ENCODE results near the gene PREX1.

The PREX1 gene

GRCh38 chr20:48734104-48734749 lies 93.6 kb downstream of the PREX1 start:
- no peak for DNase-seq (ENCODE audit: low read depth)

GRCh38 chr20:48733296-48733790 lies 94.5 kb downstream of the PREX1 start:
- no peak for DNase-seq (ENCODE audit: low read depth)

DNA sequence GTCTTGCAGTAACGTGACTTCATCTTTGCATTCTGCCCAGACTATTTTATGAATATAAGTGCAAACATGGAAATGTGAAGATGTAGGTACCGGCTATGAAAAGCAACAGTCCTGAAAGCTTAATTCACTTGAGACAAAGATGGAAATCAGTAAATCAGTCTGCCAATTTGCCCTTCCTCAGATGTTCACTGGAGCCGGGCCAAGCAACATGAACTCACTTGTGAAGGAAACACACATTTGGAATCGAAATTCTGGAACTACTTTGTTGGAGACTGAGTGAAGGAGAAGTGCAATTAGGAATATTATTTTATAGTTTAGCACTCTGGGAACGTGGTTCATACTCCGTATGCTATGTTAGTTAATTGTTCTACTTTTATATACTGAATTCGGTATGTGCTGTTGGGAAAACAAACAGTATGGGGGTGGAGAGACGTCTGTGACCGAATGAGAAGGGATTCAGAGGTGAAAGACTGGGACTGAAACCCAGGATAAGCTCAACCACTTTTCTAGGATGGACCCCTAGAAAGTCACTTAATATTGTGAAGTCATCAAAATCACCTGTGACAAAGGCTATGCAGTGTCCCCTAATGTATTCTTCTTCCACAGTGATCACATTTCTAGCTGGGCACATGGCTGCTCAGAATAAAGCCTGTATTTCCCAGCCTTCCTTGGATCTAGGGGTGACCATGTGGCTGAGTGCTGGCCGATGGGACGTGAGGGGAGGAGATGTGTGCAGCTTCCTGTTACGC lies 95.5 kb downstream of the PREX1 start:
- DNase-seq (ENCODE audit: low read depth): no peak

GRCh38 chr20:48731536-48731935 lies 96.3 kb downstream of the PREX1 start:
- DNase-seq (ENCODE audit: low read depth): no peak

GRCh38 chr20:48730977-48731376 lies 96.8 kb downstream of the PREX1 start:
- DNase-seq (ENCODE audit: low read depth): no peak

GRCh38 chr20:48729538-48729937 lies 98.3 kb downstream of the PREX1 start:
- DNase-seq (ENCODE audit: low read depth): no peak

- DNase-seq (ENCODE audit: low read depth): no peak
Observed at GRCh38 chr20:48728042-48728825, 99.6 kb downstream of the PREX1 start.

DNA sequence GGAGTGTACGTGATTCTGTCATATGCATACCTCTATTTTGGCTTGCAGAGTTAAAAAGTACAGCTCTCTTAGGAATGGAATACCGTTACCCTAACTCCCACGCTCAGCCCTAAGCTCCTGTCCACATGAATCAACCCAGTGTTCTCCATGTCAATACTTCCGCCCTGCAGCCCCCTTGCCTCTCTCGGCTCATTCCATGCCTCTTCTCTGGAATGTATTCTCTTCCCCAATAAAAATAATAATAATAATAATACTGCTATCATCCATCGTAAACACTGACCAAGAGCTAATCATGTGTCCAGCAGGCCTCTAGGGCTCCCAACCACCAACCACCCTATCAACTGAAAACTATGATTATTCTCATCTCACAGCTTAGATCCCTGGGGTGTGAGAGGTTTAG lies 100.6 kb downstream of the PREX1 start:
- no peak for DNase-seq (ENCODE audit: low read depth)

GRCh38 chr20:48725555-48725991 lies 102.2 kb downstream of the PREX1 start:
- no peak for DNase-seq (ENCODE audit: low read depth)

GRCh38 chr20:48724891-48725554 lies 102.8 kb downstream of the PREX1 start:
- DNase-seq (ENCODE audit: low read depth): no peak

DNA sequence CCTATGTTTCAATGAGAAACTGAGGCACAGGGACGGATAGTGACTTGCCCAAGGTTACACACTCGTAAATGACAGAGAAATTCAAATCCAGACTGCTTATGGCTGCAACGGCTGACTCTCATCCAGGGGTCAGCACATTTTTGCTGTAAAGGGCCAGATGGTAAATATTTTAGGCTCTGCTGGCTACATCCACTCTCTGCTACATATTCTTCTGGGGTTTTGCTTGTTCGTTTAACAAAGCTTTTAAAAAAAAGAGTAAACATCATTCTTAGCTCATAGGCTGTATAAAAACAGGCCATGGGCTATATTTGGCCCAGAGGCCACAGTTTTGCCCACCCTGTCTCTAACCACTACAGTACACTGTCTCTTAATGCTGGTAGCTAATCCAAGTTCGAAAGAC lies 103.4 kb downstream of the PREX1 start:
- no peak for DNase-seq (ENCODE audit: low read depth)

DNA sequence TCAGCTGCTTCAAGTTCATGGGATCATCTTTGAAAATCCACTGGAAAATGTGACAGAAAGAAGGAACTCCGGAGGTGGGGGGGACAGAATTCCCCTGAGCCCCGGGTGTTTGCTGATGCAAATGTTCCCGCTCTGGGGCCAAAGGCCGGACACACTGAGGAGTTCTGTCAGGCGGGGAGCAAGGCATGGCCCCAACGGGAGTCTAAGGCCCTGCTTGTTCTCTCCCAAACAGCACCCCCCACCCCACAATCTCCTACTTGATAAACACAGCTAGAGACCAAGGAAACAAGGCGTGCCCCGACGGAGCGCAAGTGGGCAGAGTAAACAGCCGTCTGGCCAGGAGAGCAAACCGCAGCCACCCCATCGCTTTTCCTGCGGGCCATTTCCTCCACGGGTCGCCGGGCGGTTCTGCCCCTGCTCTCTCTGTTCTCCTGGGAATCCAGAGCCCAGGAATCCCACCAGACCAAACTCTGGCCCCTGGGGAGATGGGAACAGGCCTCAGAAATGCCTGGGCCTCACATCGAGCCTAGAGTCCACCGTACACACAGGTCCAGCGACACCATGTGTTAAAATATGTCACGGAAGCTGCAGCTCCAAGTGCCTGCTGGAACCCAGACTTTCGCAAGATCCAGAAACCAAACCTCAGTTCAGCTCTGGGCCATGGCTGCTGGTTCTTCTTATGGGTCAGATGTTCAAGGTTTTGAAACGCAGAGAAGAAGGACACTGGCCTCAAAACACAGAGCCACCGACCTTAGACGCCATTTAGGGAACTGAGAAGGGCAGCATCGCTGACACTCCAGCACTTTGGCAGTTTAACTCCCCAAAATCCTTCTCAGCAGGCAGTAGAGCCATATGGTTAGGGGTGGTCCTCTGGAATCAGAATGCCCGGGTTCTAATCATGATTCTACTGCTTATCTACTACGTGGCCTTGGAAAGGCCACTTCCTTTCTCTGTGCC lies 104.2 kb downstream of the PREX1 start:
- DNase-seq (ENCODE audit: low read depth): no peak

GRCh38 chr20:48722737-48723191 lies 105.0 kb downstream of the PREX1 start:
- no peak for DNase-seq (ENCODE audit: low read depth)

DNA sequence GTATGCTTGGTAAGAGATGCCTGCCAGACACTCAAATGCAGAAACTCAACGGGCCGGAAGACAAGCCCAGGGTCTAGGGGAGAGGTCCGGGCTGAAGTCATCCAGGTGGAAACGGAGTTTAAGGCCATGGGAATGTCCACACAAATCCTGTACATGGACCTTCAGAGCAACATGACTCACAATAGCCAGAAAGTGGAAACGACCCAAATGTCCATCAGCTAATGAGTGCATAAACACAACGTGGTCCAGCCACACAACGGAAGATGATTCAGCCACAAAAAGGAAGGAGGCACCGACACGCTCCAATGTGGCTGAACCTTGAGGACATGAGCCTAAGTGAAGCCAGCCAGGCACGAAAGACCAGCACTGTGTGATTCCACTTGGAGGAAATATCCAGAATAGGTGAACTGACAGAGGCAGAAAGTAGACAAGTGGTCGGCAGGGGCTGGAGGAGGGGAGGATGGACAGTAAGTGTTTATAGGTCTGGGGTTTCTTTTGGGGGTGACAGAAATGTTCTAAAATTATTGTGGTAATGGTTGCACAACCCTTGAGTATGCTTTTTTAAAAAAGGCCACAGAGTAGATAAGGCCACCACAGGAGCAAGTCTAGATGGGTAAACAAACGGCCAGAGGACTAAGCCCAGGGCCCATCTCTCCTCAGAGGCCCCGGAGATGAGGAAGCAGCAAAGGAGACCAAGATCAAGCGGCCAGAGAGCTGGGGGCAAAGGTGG lies 105.6 kb downstream of the PREX1 start:
- no peak for DNase-seq (ENCODE audit: low read depth)

DNA sequence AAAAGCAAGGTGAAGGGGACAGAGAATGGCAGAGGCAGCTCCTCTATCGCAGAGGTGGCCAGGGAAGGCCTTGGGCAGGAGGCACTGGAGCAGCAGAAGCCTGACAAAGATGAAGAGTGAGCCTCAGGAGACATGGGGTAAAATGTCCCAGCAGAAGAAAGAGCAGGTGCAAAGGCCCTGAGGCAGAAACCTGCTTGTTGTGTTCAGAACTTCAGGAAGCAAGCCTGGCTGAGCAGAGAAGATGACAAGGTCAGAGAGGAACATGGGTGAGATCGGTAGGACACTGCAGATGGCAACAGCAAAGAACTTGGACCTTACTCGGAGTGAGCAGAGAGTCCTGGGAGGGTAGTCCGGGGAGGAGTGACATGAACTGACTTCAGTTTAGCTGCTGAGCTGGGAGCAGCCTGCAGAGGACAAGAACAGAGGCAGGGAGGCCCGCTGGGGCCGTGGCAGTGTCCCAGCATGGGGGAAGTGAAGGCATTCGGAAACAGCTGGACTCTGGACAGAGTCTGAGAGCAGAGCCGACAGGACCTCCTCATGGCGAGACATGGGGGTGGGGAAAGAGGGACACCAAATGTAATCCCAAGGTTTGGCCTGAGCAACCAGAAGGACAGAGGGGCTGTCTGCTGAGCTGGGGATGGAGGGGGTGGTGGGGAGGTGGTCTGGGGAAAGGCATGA lies 106.3 kb downstream of the PREX1 start:
- no peak for DNase-seq (ENCODE audit: low read depth)

DNA sequence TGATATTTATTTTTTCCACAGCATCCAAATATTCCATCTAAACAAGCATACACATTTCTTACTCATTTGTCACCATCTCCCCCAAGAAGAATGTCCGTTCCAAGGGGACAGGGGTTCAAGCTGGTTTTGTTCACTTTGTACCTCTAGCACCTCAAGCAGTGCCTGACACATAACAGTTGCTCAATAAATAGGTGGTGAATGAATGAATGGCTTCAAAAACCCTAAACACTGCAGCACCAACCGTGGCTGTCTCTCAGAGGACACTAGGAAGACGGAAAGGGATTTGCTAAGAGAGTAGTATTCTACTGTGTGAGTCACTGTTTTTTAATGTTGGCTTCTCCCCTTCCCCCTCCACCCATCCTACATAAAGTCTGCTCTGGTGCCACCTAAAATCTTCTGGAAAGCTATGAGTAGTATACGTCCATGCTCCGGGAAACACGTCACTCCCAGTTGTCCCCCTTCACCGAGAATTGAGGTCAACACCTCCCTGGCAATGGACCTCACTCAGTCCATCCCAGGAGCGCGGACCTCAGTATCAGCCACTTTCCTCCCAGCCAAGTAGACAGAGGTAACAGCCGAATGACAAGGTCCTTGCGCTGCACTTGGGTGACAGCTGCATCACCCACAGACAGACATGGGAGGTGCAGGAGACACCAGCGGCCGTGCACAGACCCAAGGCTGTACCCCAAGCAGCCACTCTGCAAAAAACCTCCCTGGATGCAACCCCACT lies 107.4 kb downstream of the PREX1 start:
- DNase-seq (ENCODE audit: low read depth): no peak

DNA sequence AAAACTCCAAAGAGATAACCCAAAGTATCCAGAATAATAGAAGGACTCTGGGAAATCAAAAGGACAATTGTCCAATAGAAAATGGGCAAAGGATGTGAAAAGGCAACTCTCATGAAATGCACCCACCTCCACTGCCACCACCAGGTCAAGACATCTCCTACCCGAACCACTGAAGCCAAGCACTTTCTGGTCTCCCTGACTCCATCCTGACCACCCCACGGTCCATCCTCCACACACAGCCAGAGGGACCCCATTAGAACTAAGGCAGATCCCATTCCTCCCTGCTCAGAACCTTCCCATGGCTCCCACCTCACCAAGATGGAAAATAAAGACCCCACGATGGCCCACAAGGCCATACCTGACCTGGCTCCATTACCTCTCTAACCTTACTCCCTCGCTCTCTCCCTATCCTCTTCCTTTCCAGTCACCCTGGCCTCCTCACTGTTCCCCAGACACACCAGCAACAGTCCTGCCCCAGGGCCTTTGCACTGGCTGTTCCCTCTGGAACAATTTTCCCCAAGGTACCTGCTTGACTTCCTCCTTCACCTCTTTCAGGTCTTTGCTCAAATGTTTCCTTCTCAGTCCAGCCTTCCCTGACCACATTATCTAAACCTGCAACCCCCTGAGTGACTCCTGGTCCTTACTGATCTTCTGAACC lies 108.1 kb downstream of the PREX1 start:
- no peak for DNase-seq (ENCODE audit: low read depth)

- no peak for DNase-seq (ENCODE audit: low read depth)
Observed at GRCh38 chr20:48718786-48719578, 108.8 kb downstream of the PREX1 start.
